Retina (tissue), 1 donor: ENCODE measurements around the gene KDM1A.

Source experiments
- DNase-seq: peaks from one replicate; pipeline ENCODE4 v3.0.0-alpha.2; 2016

The KDM1A gene

GRCh38 chr1:23018661-23019093, 591 bp upstream of the KDM1A start:
- no peak for DNase-seq

- DNase-seq = peak; percentile 90
Observed at GRCh38 chr1:23019863-23020625, 776 bp downstream of the KDM1A start.

DNA sequence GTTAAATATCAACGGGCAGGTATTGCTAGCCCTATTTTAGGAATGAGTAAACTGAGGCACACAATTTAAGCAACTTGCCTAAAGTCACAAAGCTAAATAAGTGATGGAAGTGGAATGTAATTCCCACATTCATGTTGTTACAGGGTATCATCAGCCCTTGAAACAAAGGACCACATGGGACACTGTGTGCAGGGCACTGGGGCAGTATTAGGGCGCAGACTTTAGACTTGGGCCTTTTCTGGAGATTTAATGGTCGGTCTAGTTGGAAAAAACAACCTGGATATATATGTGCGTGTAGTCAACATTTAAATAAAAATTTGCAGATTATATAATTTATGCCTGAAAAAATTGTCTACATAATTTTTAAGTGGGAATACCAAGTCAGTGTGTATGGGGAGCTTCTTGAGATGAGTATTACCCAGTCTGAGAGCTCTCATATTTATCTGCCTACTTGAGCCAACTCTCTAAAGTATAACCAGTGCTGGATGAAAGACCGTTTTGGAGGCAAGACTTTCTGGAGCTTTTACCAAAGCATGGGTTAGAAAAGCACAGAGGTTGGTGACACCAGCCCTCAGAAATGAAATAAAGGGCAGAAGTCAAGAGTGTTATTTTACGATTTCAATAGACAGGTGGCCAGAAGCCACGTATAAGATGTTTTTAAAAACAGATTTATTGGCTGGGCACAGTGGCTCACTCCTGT, 1.6 kb downstream of the KDM1A start:
- DNase-seq = peak; percentile 52

- no peak for DNase-seq
Observed at GRCh38 chr1:23021834-23022233, 2.6 kb downstream of the KDM1A start.

GRCh38 chr1:23023174-23023845, 4.0 kb downstream of the KDM1A start:
- no peak for DNase-seq

DNA sequence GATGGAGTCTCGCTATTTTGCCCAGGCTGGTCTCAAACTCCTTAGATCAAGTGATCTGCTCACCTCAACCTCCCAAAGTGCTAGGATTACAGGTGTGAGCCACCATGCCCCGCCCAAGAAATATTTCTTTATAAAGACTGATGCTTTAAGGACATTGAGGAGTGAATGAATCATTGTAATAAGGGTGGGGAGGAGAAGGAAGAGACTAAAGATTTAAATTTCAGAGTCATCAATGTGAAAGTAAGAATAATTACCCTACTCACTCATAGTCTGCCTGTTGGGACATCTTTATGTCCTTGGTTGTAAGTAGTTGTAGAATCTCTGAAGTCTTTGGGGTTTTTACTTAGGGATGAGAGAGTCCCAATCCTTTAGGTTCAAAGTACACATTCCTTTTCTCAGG, 7.3 kb downstream of the KDM1A start:
- DNase-seq = no peak

DNA sequence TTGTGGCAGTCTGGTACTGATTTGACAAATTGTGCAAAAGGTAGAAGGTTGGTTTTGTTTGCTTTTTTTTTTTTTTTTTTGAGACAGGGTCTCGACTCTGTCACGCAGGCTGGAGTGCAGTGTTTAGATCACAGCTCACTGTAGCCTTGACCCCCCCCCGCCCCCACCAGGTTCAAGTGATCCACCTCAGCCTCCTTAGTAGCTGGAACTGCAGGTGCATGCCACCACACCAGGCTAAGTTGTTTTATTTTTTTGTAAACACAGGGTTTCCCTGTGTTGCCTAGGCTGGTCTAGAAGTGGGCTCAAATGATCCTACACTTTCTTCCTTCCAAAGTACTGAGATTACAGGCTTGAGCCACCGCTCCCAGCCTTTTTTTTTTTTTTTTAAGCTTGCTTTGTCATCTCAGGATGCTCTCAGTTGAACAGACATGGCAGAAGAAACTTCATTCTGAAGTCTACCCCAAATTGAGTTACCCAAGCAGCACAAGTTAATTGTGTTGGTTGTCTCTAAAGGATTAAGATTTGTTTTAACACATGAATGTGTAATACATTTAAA, 8.2 kb downstream of the KDM1A start:
- DNase-seq = no peak

DNA sequence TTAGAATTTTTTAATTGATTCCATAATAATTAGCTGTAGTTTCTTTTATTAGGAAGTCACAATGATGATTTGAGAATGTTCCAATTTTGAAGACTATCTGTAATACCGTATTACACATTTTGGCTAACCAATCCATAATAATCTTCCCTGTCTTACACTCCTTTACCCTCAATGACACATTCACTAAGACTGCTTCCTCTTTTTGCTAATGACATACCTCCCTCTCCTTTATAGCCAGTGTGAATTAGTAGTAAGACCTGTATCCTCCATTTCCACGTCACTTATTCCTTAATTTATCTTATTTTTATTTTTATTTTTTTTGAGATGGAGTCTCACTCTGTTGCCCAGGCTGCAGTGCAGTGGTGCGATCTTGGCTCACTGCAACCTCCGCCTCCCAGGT, 10.1 kb downstream of the KDM1A start:
- DNase-seq = no peak

GRCh38 chr1:23035823-23036452, 16.7 kb downstream of the KDM1A start:
- no peak for DNase-seq

- DNase-seq = no peak
Observed at GRCh38 chr1:23037081-23037740, 17.9 kb downstream of the KDM1A start.

DNA sequence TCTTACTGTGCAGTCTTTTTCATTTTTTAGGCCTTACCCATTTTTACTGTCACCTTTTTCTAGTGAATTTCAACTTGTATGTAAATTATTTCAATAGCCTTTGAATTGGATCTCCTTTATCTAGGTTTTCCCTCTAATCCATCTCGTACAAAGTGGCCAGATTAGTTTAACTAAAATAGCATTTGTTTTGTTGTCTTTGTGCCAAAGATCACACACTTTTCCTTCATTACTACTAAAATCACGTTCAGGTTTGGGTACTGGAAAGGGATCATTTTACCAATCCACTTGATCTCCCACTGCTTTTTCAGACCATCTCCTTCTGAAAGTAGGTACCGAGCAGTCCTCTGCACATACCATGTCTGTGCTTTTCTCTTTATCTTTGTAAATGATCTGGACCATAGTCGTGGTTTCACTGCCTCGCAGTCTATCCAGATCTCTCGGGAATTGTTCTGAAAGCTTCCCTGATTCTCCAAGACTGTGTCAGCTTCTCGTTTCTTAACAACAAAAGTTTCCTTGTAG, 20.1 kb downstream of the KDM1A start:
- DNase-seq = no peak

DNA sequence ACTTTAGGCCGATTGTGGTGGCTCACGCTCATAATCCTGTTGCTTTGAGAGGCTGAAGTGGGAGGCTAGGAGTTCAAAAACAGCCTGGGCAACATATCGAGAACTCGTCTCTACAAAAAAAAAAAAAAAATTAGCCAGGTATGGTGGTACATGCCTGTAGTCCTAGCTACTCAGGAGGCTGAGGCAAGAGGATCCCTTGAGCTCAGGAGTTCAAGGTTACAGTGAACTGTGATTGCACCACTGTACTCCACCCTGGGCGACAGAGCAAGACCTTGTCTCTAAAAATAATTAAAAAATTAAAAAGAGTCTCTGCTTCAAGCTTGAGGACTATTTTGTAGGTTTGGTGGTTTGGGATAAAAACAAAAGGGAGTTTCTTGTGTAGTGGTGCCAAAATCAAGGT, 21.2 kb downstream of the KDM1A start:
- no peak for DNase-seq

DNA sequence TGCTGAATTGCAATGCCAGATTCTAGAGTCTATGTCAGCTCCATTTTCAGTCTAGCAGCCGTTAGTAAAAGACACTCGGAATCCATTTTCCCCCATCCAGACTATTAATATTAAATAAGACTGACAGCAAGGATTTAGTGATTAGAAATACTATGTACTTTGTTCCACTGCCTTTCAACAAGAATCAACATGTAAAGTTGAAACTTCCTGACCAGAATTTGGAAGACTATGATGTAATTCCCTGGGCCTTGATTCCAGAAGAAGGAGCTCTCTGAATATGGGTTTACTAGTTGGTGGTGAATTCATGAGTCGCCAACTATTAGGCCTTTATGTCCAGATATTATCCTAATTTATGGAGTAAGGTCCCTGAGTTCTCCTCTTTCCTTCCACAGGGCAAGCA, 24.8 kb downstream of the KDM1A start:
- DNase-seq = no peak

- DNase-seq = no peak
Observed at GRCh38 chr1:23050201-23050600, 30.9 kb downstream of the KDM1A start.

- DNase-seq = no peak
Observed at GRCh38 chr1:23051290-23051909, 32.1 kb downstream of the KDM1A start.

GRCh38 chr1:23057301-23057700, 38.0 kb downstream of the KDM1A start:
- DNase-seq = no peak

- no peak for DNase-seq
Observed at GRCh38 chr1:23062271-23062670, 43.0 kb downstream of the KDM1A start.

DNA sequence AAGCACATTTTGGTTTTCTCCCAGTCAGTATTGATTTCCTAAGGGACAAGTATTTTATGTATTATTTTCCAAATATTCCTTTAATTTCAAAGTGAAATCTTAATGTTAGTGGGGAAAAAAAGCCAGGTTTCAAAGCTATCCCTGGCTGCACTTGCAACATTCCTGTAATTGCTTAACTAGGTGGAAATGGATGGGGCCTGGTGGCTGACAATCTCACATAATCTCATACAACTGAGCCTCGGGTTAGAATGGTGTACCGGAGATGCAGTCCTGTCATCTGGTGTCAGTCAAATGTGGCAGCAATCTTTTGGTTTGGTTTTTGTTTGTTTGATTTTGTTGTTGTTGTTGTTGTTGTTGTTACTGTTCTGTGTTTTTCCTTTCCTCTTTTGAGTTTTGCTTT, 46.1 kb downstream of the KDM1A start:
- no peak for DNase-seq

DNA sequence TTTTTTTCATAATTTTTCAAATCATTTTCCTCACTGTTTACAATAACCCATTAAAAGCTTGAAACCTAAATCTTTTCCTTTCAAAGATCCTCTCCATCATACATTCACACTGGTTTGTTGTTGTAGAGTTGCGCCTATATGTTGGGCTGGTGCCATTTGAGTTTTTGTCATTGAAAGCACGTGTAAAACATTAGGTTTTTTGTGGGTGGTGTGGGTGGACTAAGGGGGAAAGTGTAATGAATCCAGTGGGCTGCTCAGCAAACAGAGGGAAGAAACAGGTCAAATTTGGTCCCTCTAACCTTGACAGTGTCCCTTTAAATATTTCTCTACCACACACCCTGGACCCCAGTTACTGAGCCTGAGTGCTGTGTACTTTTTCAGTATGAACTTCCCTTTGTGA, 46.8 kb downstream of the KDM1A start:
- DNase-seq = no peak

GRCh38 chr1:23069149-23069548, 49.9 kb downstream of the KDM1A start:
- DNase-seq = no peak

GRCh38 chr1:23069675-23070074, 50.4 kb downstream of the KDM1A start:
- DNase-seq = no peak

GRCh38 chr1:23074012-23074411, 54.7 kb downstream of the KDM1A start:
- no peak for DNase-seq
